ENCODE results near the gene HDGFL2.

HDGFL2 gene

GRCh38 chr19:4472174-4472974 lies at the start of gene HDGFL2:
HDGFL2 (plus strand) TSS chr19:4472297; CDS start chr19:4472351, 54 bp downstream.
- DNase-seq (ENCODE audit: low spot score) = no peak

- DNase-seq (ENCODE audit: low spot score) = no peak
Observed at GRCh38 chr19:4423416-4424126, 48.5 kb upstream of the HDGFL2 start.

- DNase-seq (ENCODE audit: low spot score) = no peak
Observed at GRCh38 chr19:4425537-4425936, 46.6 kb upstream of the HDGFL2 start.

GRCh38 chr19:4428326-4428975 lies 43.6 kb upstream of the HDGFL2 start:
- DNase-seq (ENCODE audit: low spot score) = no peak

GRCh38 chr19:4429256-4429655 lies 42.8 kb upstream of the HDGFL2 start:
- DNase-seq (ENCODE audit: low spot score) = no peak

- DNase-seq (ENCODE audit: low spot score) = no peak
Observed at GRCh38 chr19:4429771-4430171, 42.3 kb upstream of the HDGFL2 start.

GRCh38 chr19:4430760-4431159 lies 41.3 kb upstream of the HDGFL2 start:
- DNase-seq (ENCODE audit: low spot score) = no peak

GRCh38 chr19:4431296-4431695 lies 40.8 kb upstream of the HDGFL2 start:
- no peak for DNase-seq (ENCODE audit: low spot score)

- no peak for DNase-seq (ENCODE audit: low spot score)
Observed at GRCh38 chr19:4431808-4432674, 40.1 kb upstream of the HDGFL2 start.

GRCh38 chr19:4432918-4433506 lies 39.1 kb upstream of the HDGFL2 start:
- no peak for DNase-seq (ENCODE audit: low spot score)

- no peak for DNase-seq (ENCODE audit: low spot score)
Observed at GRCh38 chr19:4434391-4434790, 37.7 kb upstream of the HDGFL2 start.

GRCh38 chr19:4436231-4436630 lies 35.9 kb upstream of the HDGFL2 start:
- no peak for DNase-seq (ENCODE audit: low spot score)

- DNase-seq (ENCODE audit: low spot score) = no peak
Observed at GRCh38 chr19:4437103-4437502, 35.0 kb upstream of the HDGFL2 start.

GRCh38 chr19:4439243-4439642 lies 32.9 kb upstream of the HDGFL2 start:
- no peak for DNase-seq (ENCODE audit: low spot score)

- DNase-seq (ENCODE audit: low spot score) = no peak
Observed at GRCh38 chr19:4441994-4442818, 29.9 kb upstream of the HDGFL2 start.

- DNase-seq (ENCODE audit: low spot score) = no peak
Observed at GRCh38 chr19:4442819-4443146, 29.3 kb upstream of the HDGFL2 start.

- no peak for DNase-seq (ENCODE audit: low spot score)
Observed at GRCh38 chr19:4443188-4443587, 28.9 kb upstream of the HDGFL2 start.

- DNase-seq (ENCODE audit: low spot score) = no peak
Observed at GRCh38 chr19:4443966-4444764, 27.9 kb upstream of the HDGFL2 start.

GRCh38 chr19:4444765-4445741 lies 27.0 kb upstream of the HDGFL2 start:
- no peak for DNase-seq (ENCODE audit: low spot score)
